Lower lobe of right lung (tissue), 2 donors: ENCODE measurements around the gene HSPE1. TPM values are rescaled to one million over a fixed set of nuclear protein-coding genes. Genes with fewer than 3 reads are reported as not detected.

Experiments
- ATAC-seq, 2 donors: fragments of 200-7000 bp; cut with Tn5 transposase; one replicate each; pipeline ENCODE4 v1.9.1; 2020 to 2022; ENCODE audit warnings: mild to moderate bottlenecking in 2 of 2, moderate library complexity in 2 of 2
- DNase-seq: peaks from one replicate; pipeline ENCODE4 v3.0.0-alpha.2; 2020
- H3K27ac ChIP-seq: fragments of 200-600 bp; one replicate; pipeline ENCODE4 v1.8.0; 2022
- H3K27me3 ChIP-seq: fragments of 200-600 bp; one replicate; pipeline ENCODE4 v1.8.0; 2022; ENCODE audit warnings: low read depth
- H3K36me3 ChIP-seq: fragments of 200-600 bp; one replicate; pipeline ENCODE4 v1.8.0; 2022; ENCODE audit warnings: mild to moderate bottlenecking
- H3K4me1 ChIP-seq: fragments of 200-600 bp; one replicate; pipeline ENCODE4 v1.8.0; 2022
- H3K4me3 ChIP-seq: fragments of 200-600 bp; one replicate; pipeline ENCODE4 v1.8.0; 2022; ENCODE audit warnings: mild to moderate bottlenecking
- H3K9me3 ChIP-seq: fragments of 200-600 bp; one replicate; pipeline ENCODE4 v1.8.0; 2022
- CTCF ChIP-seq: fragments of 200-600 bp; IDR thresholded peaks from one replicate; pipeline ENCODE4 v1.8.0; 2022; ENCODE audit warnings: antibody characterized with exemption, mild to moderate bottlenecking
- intact Hi-C: fragments of 100-400 bp; cut with DNase I; formaldehyde crosslinking; loops from one replicate; pipeline ENCODE4 v1.11.0; 2022
- total RNA-seq: library from RNA; stranded (reverse); fragmentation: NEBNext Ultra II Directional; extraction: Animal tissue kit (Norgen Biotek cat#: 25700); gene quantifications from one replicate; pipeline ENCODE4 v1.2.1, GENCODE V29; 2021
- donor health status: DM: no; HTN: yes; CAD: no; lungs with severe emphysema.

Gene HSPE1
- total RNA-seq, 1 donor from 2014 or later = 65.3 TPM

- ATAC-seq (peak; percentile 31 to 56), DNase-seq (no peak)
- no peak for TF ChIP-seq CTCF
- Histone ChIP-seq H3K4me1 (peaks cover 30% of the 10 kb centered on the region), H3K4me3 (peak overlapping the region; percentile 93), H3K27ac (peak overlapping the region; percentile 95), H3K9me3 (no peaks in the 10 kb centered on the region), H3K27me3 (no peaks in the 10 kb centered on the region), H3K36me3 (peaks cover 4% of the 10 kb centered on the region)
- intact Hi-C loops = no loop called here
Measured at GRCh38 chr2:197516393-197516761, 16.2 kb downstream of the HSPE1 start.

GRCh38 chr2:197517150-197517549 is 17.0 kb downstream of the HSPE1 start:
- H3K27ac ChIP-seq = no peak overlapping the region
- intact Hi-C loops = no loop called here
- DNase-seq (no peak), ATAC-seq (no peak)
- peak overlapping the region; percentile 93 for H3K4me3 ChIP-seq
- no peak for TF ChIP-seq CTCF
- H3K36me3 ChIP-seq = peaks cover 4% of the 10 kb centered on the region
- peaks cover 30% of the 10 kb centered on the region for H3K4me1 ChIP-seq
- no peaks in the 10 kb centered on the region for H3K27me3 ChIP-seq
- no peaks in the 10 kb centered on the region for H3K9me3 ChIP-seq

DNA sequence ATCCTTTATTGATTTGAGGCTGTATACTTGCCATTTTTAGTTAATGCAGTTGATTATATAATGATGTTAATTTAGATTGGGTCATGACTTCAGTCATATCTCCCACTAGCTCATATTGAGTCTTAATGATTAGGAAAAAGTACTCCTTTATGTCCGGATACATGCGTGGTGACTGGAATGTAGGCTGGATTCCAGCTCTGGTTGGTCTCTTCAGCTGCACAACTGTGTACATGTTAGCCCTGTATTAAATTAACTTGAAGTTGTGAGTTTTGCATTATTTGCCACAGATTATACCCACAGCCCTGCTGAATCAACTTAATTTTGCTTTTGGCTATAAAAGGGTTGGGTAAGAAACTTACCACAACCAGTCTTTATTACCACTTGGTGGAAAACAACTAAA is 38.2 kb downstream of the HSPE1 start:
- Histone ChIP-seq H3K36me3 (peaks cover 64% of the 10 kb centered on the region), H3K4me1 (no peaks in the 10 kb centered on the region), H3K9me3 (no peaks in the 10 kb centered on the region), H3K27ac (no peak overlapping the region), H3K27me3 (no peaks in the 10 kb centered on the region), H3K4me3 (no peak overlapping the region)
- TF ChIP-seq CTCF = no peak
- intact Hi-C loops = no loop called here
- no peak for DNase-seq
- no peak for ATAC-seq

GRCh38 chr2:197539734-197540133 is 39.6 kb downstream of the HSPE1 start:
- DNase-seq = no peak
- H3K4me1 ChIP-seq = no peaks in the 10 kb centered on the region
- H3K36me3 ChIP-seq = peaks cover 75% of the 10 kb centered on the region

GRCh38 chr2:197543206-197543605 is 43.0 kb downstream of the HSPE1 start:
- no peak for DNase-seq
- Histone ChIP-seq H3K27me3 (no peaks in the 10 kb centered on the region), H3K4me3 (no peak overlapping the region), H3K27ac (no peak overlapping the region), H3K4me1 (no peaks in the 10 kb centered on the region), H3K9me3 (no peaks in the 10 kb centered on the region), H3K36me3 (peaks cover 76% of the 10 kb centered on the region)
- TF ChIP-seq CTCF = no peak
- ATAC-seq = no peak
- intact Hi-C loops = no loop called here

More at GRCh38 chr2:197539734-197540133, 39.6 kb downstream of the HSPE1 start:
- no peak for TF ChIP-seq CTCF
- intact Hi-C loops = no loop called here
- no peak overlapping the region for H3K27ac ChIP-seq
- H3K4me3 ChIP-seq = no peak overlapping the region
- no peaks in the 10 kb centered on the region for H3K27me3 ChIP-seq
- no peak for ATAC-seq
- no peaks in the 10 kb centered on the region for H3K9me3 ChIP-seq
